Psoas muscle (tissue), 8 donors: ENCODE data around the gene ITGB5. TPM values are rescaled to one million over a fixed set of nuclear protein-coding genes. Genes with fewer than 3 reads are reported as not detected.
"Not testable (repeated sequence)": the region's sequence is repeated elsewhere in the genome, so short reads cannot be mapped to it uniquely, and the experiment has no call there.

ENCODE experiments used
- ATAC-seq, 4 donors: fragments of 200-7000 bp; cut with Tn5 transposase; one replicate each; pipeline ENCODE4 v1.9.1; 2020; ENCODE audit warnings: moderate library complexity in 3 of 4, mild to moderate bottlenecking in 2 of 4
- DNase-seq, 2 donors: peaks; one replicate each; pipeline ENCODE4 v3.0.0-alpha.2; 2020
- H3K27ac ChIP-seq: fragments of 200-600 bp; one replicate; pipeline ENCODE4 v1.8.0; 2022
- H3K27me3 ChIP-seq, 3 donors: fragments of 200-600 bp in 1 of 3; one replicate each; pipeline versions ENCODE4 v1.6.1 to v1.8.0; 2013 to 2022; ENCODE audit warnings: low read length in 2 of 3, mild to moderate bottlenecking in 2 of 3, moderate library complexity in 1 of 3; ENCODE audit not compliant: insufficient read depth in 3 of 3
- H3K36me3 ChIP-seq, 2 donors: fragments of 200-600 bp in 1 of 2; one replicate each; pipeline versions ENCODE4 v1.6.1 to v1.8.0; 2013 to 2022; ENCODE audit warnings: low read depth in 1 of 2, mild to moderate bottlenecking in 1 of 2, moderate library complexity in 1 of 2; ENCODE audit not compliant: insufficient read depth in 1 of 2
- H3K4me1 ChIP-seq: fragments of 200-600 bp; one replicate; pipeline ENCODE4 v1.8.0; 2022
- H3K4me3 ChIP-seq: fragments of 200-600 bp; one replicate; pipeline ENCODE4 v1.8.0; 2022; ENCODE audit warnings: mild to moderate bottlenecking
- H3K9me3 ChIP-seq: fragments of 200-600 bp; one replicate; pipeline ENCODE4 v1.8.0; 2022
- CTCF ChIP-seq: fragments of 200-600 bp; IDR thresholded peaks from one replicate; pipeline ENCODE4 v1.8.0; 2022; ENCODE audit warnings: antibody characterized with exemption
- WGBS, 3 donors: extraction: QIAGEN DNeasy Blood & Tissue Kit; methylation state at CpG; one replicate each; pipeline versions ENCODE4 v1.1.6 to v1.1.7; 2013; 5-methylcytosine and 5-hydroxymethylcytosine counted together
- intact Hi-C, 2 donors: fragments of 100-400 bp; cut with DNase I; formaldehyde crosslinking; loops; one replicate each; pipeline versions ENCODE4 v1.11.0 to v1.14.2; 2022
- polyA plus RNA-seq, 3 donors: library from polyadenylated mRNA; stranded (reverse); fragments of 200-250 nt; gene quantifications; one replicate each; pipeline ENCODE4 v1.2.3, GENCODE V29; 2013
- total RNA-seq, 4 donors: library from RNA; stranded (reverse); fragmentation: NEBNext Ultra II Directional in 2 of 4; extraction: Animal tissue kit (Norgen Biotek cat#: 25700) in 2 of 4; gene quantifications; one replicate each; pipeline versions ENCODE4 v1.2.1 to v1.2.4, GENCODE V29; 2021 to 2023
- donor health status: healthy with polysubstance abuse.
- donor health status: DM: no; HTN: no; CAD: no; lungs with moderate emphysema.
- donor health status: Bipolar disorder and iron deficiency.
- donor health status: healthy.
- donor health status: DM: yes; HTN: yes; CAD: no.
- donor health status: DM: no; HTN: no; CAD: no.
- donor health status: DM: no; HTN: no; CAD: no.
- donor health status: DM: yes; HTN: yes; CAD: no.

ITGB5 gene
- total and polyA plus RNA-seq, 7 donors: 19.3 to 61.5 (median 37.5) TPM

GRCh38 chr3:124760601-124761000 is 126.6 kb downstream of the ITGB5 start:
- 40 to 43% (median 40%) methylated on average over 2 of the region's 2 CpGs for WGBS, 3 donors
- H3K9me3 ChIP-seq: no peaks in the 10 kb centered on the region
- H3K4me3 ChIP-seq: no peak overlapping the region
- peaks cover 0 to 29% of the 10 kb centered on the region in 2 donors for H3K36me3 ChIP-seq
- no peaks in the 10 kb centered on the region for H3K27me3 ChIP-seq
- ATAC-seq (peak; percentile 50 to 73 (median 66)), DNase-seq (no peak)
- no peak for TF ChIP-seq CTCF
- intact Hi-C loops: loop anchor here in 1 of 2 donors (2.0 kb wide), 1 partner anchor 226 kb away; no protein-coding TSS in a partner anchor
- peaks cover 8% of the 10 kb centered on the region for H3K4me1 ChIP-seq
- no peak overlapping the region for H3K27ac ChIP-seq

GRCh38 chr3:124759666-124760401 is 127.3 kb downstream of the ITGB5 start:
- Histone ChIP-seq H3K9me3 (no peaks in the 10 kb centered on the region), H3K4me3 (no peak overlapping the region), H3K36me3 (peaks cover 0 to 22% of the 10 kb centered on the region in 2 donors), H3K4me1 (peaks cover 8% of the 10 kb centered on the region), H3K27ac (no peak overlapping the region), H3K27me3 (no peaks in the 10 kb centered on the region)
- 64 to 81% (median 65%) methylated on average over 13 to 14 of the region's 14 CpGs for WGBS, 3 donors
- DNase-seq (no peak), ATAC-seq (no peak)
- no peak for TF ChIP-seq CTCF
- intact Hi-C loops: loop anchor here in 1 of 2 donors (2.0 kb wide), 1 partner anchor 227 kb away; no protein-coding TSS in a partner anchor

GRCh38 chr3:124758851-124759635 is 128.1 kb downstream of the ITGB5 start:
- no peaks in the 10 kb centered on the region for H3K9me3 ChIP-seq
- intact Hi-C loops: no loop called here
- no peak overlapping the region for H3K27ac ChIP-seq
- 77 to 86% (median 80%) methylated on average over 5 of the region's 5 CpGs for WGBS, 3 donors
- peaks cover 8% of the 10 kb centered on the region for H3K4me1 ChIP-seq
- H3K27me3 ChIP-seq: no peaks in the 10 kb centered on the region
- DNase-seq: no peak
- TF ChIP-seq CTCF: no peak
- H3K36me3 ChIP-seq: peaks cover 0 to 14% of the 10 kb centered on the region in 2 donors
- no peak for ATAC-seq
- no peak overlapping the region for H3K4me3 ChIP-seq

GRCh38 chr3:124757926-124758325 is 129.2 kb downstream of the ITGB5 start:
- H3K4me3 ChIP-seq, H3K27me3 ChIP-seq, H3K27ac ChIP-seq, H3K9me3 ChIP-seq, DNase-seq, intact Hi-C loops, ATAC-seq, H3K4me1 ChIP-seq, H3K36me3 ChIP-seq: not testable (repeated sequence)
- 92 to 93% (median 92%) methylated on average over 6 to 7 of the region's 7 CpGs for WGBS, 3 donors

GRCh38 chr3:124752051-124752450 is 135.1 kb downstream of the ITGB5 start:
- Histone ChIP-seq H3K27ac (no peak overlapping the region), H3K36me3 (peaks cover 2 to 10% of the 10 kb centered on the region in 2 donors), H3K4me1 (no peaks in the 10 kb centered on the region), H3K9me3 (no peaks in the 10 kb centered on the region), H3K4me3 (no peak overlapping the region), H3K27me3 (no peaks in the 10 kb centered on the region)
- WGBS, 3 donors: 75 to 80% (median 78%) methylated on average over 3 of the region's 3 CpGs
- DNase-seq (no peak), ATAC-seq (no peak)
- no peak for TF ChIP-seq CTCF
- intact Hi-C loops: no loop called here
